K562 (cell line): Measurements from ENCODE around the gene CFAP141. TPM values are rescaled to one million over a fixed set of nuclear protein-coding genes. Genes with fewer than 3 reads are reported as not detected.

Experiments used
- ATF2 ChIP-seq: sonication (generic); formaldehyde crosslinking; IDR thresholded peaks from 2 replicates; pipeline ENCODE4 v1.8.1; 2022; ENCODE audit warnings: missing genetic modification reagents
- BRCA1 ChIP-seq, 2 experiments: fragments of 450-650 bp in 1 of 2; sonication (generic) in 1 of 2; formaldehyde crosslinking in 1 of 2; IDR thresholded peaks; 2 replicates each; pipeline versions ENCODE4 v1.5.0 to v1.6.1; 2017 to 2020; ENCODE audit warnings: mild to moderate bottlenecking in 1 of 2, missing genetic modification reagents in 1 of 2
- CREM ChIP-seq: IDR thresholded peaks from 2 replicates; pipeline ENCODE4 v1.6.1; 2014; ENCODE audit warnings: antibody characterized with exemption, low read depth
- DIDO1 ChIP-seq: fragments of 450-650 bp; IDR thresholded peaks from 2 replicates; pipeline ENCODE4 v1.6.1; 2016; ENCODE audit warnings: low read depth, missing biosample characterization, missing genetic modification characterization
- FOXA1 ChIP-seq: fragments of 450-650 bp; IDR thresholded peaks from 2 replicates; pipeline ENCODE4 v1.6.1; 2016; ENCODE audit warnings: mild to moderate bottlenecking, borderline replicate concordance
- GABPB2 ChIP-seq: fragments of 250-450 bp; sonication (Bioruptor Pico); conservative IDR thresholded peaks from 2 replicates; pipeline ENCODE4 v1.5.1; 2021; ENCODE audit warnings: mild to moderate bottlenecking
- HMBOX1 ChIP-seq: sonication (generic); IDR thresholded peaks from 2 replicates; pipeline ENCODE4 v1.6.1; 2016
- HNRNPL ChIP-seq: fragments of 200-400 bp; formaldehyde crosslinking; IDR thresholded peaks from 2 replicates; pipeline ENCODE4 v1.6.1; 2017; ENCODE audit warnings: low read depth, mild to moderate bottlenecking, low read length
- NEUROD1 ChIP-seq: fragments of 150-350 bp; IDR thresholded peaks from 2 replicates; pipeline ENCODE4 v1.6.1; 2014; ENCODE audit warnings: borderline replicate concordance, low read length, low read depth; ENCODE audit not compliant: partially characterized antibody
- NR1H2 ChIP-seq: sonication (generic); formaldehyde crosslinking; IDR thresholded peaks from 2 replicates; pipeline ENCODE4 v1.4.0; 2020; ENCODE audit warnings: mild to moderate bottlenecking, missing genetic modification reagents
- NRF1 ChIP-seq, 2 experiments: fragments of 450-650 bp; IDR thresholded peaks in 1 of 2; conservative IDR thresholded peaks in 1 of 2; 2 replicates each; pipeline ENCODE4 v1.6.1; 2014; ENCODE audit warnings: mild to moderate bottlenecking in 2 of 2
- RAD21 ChIP-seq, 2 experiments: fragments of 250-450 bp in 1 of 2; fragments of 450-650 bp in 1 of 2; sonication (Bioruptor Pico) in 1 of 2; formaldehyde crosslinking in 1 of 2; IDR thresholded peaks in 1 of 2; conservative IDR thresholded peaks in 1 of 2; 2 replicates each; pipeline versions ENCODE4 v1.4.0 to v1.8.0; 2020 to 2022; ENCODE audit warnings: mild to moderate bottlenecking in 2 of 2, moderate library complexity in 1 of 2
- RUNX1 ChIP-seq: sonication (generic); IDR thresholded peaks from 2 replicates; pipeline ENCODE4 v1.6.1; 2016; ENCODE audit warnings: antibody characterized with exemption, low read depth
- TARDBP ChIP-seq: fragments of 450-650 bp; IDR thresholded peaks from 2 replicates; pipeline ENCODE4 v1.6.1; 2016
- YBX1 ChIP-seq: fragments of 450-650 bp; IDR thresholded peaks from 2 replicates; pipeline ENCODE4 v1.7.1; 2016; ENCODE audit warnings: mild to moderate bottlenecking
- ZBTB11 ChIP-seq, 3 experiments: fragments of 200-800 bp in 1 of 3; fragments of 250-450 bp in 1 of 3; fragments of 450-650 bp in 1 of 3; sonication (Bioruptor Pico) in 1 of 3; sonication (Bioruptor generic) in 1 of 3; formaldehyde crosslinking in 1 of 3; IDR thresholded peaks; 2 replicates each; pipeline versions ENCODE4 v1.6.1 to v1.8.0; 2016 to 2022; ENCODE audit warnings: mild to moderate bottlenecking in 2 of 3, missing genetic modification characterization in 2 of 3, missing compliant biosample characterization in 1 of 3, moderate library complexity in 1 of 3
- ZBTB7A ChIP-seq: IDR thresholded peaks from 2 replicates; pipeline ENCODE4 v1.6.1; 2011; ENCODE audit warnings: low read depth, mild to moderate bottlenecking, low read length, moderate library complexity, borderline replicate concordance; ENCODE audit not compliant: control insufficient read depth
- ZNF217 ChIP-seq: sonication (generic); formaldehyde crosslinking; IDR thresholded peaks from 2 replicates; pipeline ENCODE4 v1.8.0; 2022; ENCODE audit warnings: mild to moderate bottlenecking, missing genetic modification reagents
- ZNF23 ChIP-seq: fragments of 250-450 bp; sonication (Bioruptor Pico); IDR thresholded peaks from 2 replicates; pipeline ENCODE4 v1.4.0; 2020; ENCODE audit warnings: mild to moderate bottlenecking
- ZNF354B ChIP-seq: fragments of 250-450 bp; sonication (Bioruptor Pico); IDR thresholded peaks from 2 replicates; pipeline ENCODE4 v1.4.0; 2020
- ZNF408 ChIP-seq: fragments of 250-450 bp; sonication (Bioruptor Pico); IDR thresholded peaks from 2 replicates; pipeline ENCODE4 v1.4.0; 2020; ENCODE audit warnings: low read depth, mild to moderate bottlenecking, moderate library complexity
- ZNF444 ChIP-seq: fragments of 250-450 bp; sonication (Bioruptor Pico); IDR thresholded peaks from 2 replicates; pipeline ENCODE4 v1.4.0; 2020; ENCODE audit warnings: mild to moderate bottlenecking, moderate library complexity
- ZNF764 ChIP-seq: fragments of 250-450 bp; sonication (Bioruptor Pico); IDR thresholded peaks from 2 replicates; pipeline ENCODE4 v1.4.0; 2020; ENCODE audit warnings: low read depth, mild to moderate bottlenecking, moderate library complexity
- polyA plus RNA-seq, 8 experiments: library from polyadenylated mRNA; depleted of rRNA in 4 of 8; stranded (reverse) in 5 of 8; unstranded in 3 of 8; fragments of >200 nt; fragmentation: Nextera tagmentation in 2 of 8; fragmentation: Illumina TruSeq in 1 of 8; extraction: Ambion mirVana in 2 of 8; extraction: Trizol in 1 of 8; gene quantifications; 2 replicates each; pipeline versions ENCODE4 v1.2.1 to v1.2.3, GENCODE V29; 2011 to 2014; ENCODE audit warnings: inconsistent platforms in 1 of 8, missing spikeins in 1 of 8
- total RNA-seq, 7 experiments: library from RNA; depleted of rRNA in 6 of 7; stranded (reverse); fragments of >200 nt in 6 of 7; fragmentation: Illumina TruSeq in 2 of 7; extraction: Trizol in 2 of 7; gene quantifications; 2 replicates each; pipeline versions ENCODE4 v1.2.1 to v1.2.3, GENCODE V29; 2011 to 2021; ENCODE audit warnings: low replicate concordance in 1 of 7

Gene CFAP141
- total and polyA plus RNA-seq, 9 of the 15 experiments (the other 6 are each of a cell fraction or from before 2014, with no cell fraction given): not detected

GRCh38 chr1:154220071-154220969 is 14.2 kb upstream of the CFAP141 start, which contains the start of gene UBAP2L (continued):
- TF ChIP-seq ZNF444 (CRISPR knock-in tag): no peak; the same call in 1 of the 2 replicates
- TF ChIP-seq TARDBP: no peak
- peak; percentile 48; the same call in 1 of the 2 replicates for TF ChIP-seq ZBTB7A
- TF ChIP-seq ZNF408 (CRISPR knock-in tag): no peak
- peak in 1 of 3 experiments; percentile 87; a peak in 2 of 6 replicates for TF ChIP-seq ZBTB11 (CRISPR knock-in tag; IDR thresholded peaks at IDR 0.05)
- TF ChIP-seq ZNF764 (CRISPR knock-in tag): no peak
- no peak for TF ChIP-seq NR1H2 (CRISPR knock-in tag)
- TF ChIP-seq CREM: peak; percentile 91
- TF ChIP-seq RAD21 (CRISPR knock-in tag; conservative IDR thresholded peaks at IDR 0.05 in 1 of 2, IDR thresholded peaks at IDR 0.05 in 1 of 2): no peak
- TF ChIP-seq YBX1: no peak
- TF ChIP-seq NRF1 (conservative IDR thresholded peaks at IDR 0.05 in 1 of 2, IDR thresholded peaks at IDR 0.05 in 1 of 2): peak; percentile 93 to 94
- no peak for TF ChIP-seq BRCA1 (IDR thresholded peaks at IDR 0.05)
- no peak for TF ChIP-seq BRCA1 (CRISPR knock-in tag; IDR thresholded peaks at IDR 0.05)
- no peak for TF ChIP-seq ZNF354B (CRISPR knock-in tag)
- peak; percentile 49; the same call in 1 of the 2 replicates for TF ChIP-seq HMBOX1
- TF ChIP-seq GABPB2 (CRISPR knock-in tag): no peak
- TF ChIP-seq HNRNPL: no peak
- TF ChIP-seq NEUROD1: peak; percentile 79
- no peak for TF ChIP-seq ZNF23
- TF ChIP-seq RUNX1: no peak
- TF ChIP-seq ATF2 (CRISPR knock-in tag): no peak
- TF ChIP-seq ZNF217: no peak
- TF ChIP-seq FOXA1: no peak
- no peak for TF ChIP-seq DIDO1 (tag)
